DMS114 treated with DMSO at 0.1 percent for 48 hours (cell line): ENCODE results near the gene PSD2.

Experiments
- DNase-seq: peaks from one replicate; lab custom pipeline; 2025; ENCODE audit not compliant: unreplicated experiment; lab: John Stamatoyannopoulos, UW

PSD2 gene

GRCh38 chr5:139795074-139796001 lies at the start of gene PSD2:
PSD2 (plus strand) TSS chr5:139795808; CDS start chr5:139809441, 13,633 bp downstream.
- no peak for DNase-seq

- DNase-seq, result no peak
Measured at GRCh38 chr5:139746691-139747582, 48.7 kb upstream of the PSD2 start.

DNA sequence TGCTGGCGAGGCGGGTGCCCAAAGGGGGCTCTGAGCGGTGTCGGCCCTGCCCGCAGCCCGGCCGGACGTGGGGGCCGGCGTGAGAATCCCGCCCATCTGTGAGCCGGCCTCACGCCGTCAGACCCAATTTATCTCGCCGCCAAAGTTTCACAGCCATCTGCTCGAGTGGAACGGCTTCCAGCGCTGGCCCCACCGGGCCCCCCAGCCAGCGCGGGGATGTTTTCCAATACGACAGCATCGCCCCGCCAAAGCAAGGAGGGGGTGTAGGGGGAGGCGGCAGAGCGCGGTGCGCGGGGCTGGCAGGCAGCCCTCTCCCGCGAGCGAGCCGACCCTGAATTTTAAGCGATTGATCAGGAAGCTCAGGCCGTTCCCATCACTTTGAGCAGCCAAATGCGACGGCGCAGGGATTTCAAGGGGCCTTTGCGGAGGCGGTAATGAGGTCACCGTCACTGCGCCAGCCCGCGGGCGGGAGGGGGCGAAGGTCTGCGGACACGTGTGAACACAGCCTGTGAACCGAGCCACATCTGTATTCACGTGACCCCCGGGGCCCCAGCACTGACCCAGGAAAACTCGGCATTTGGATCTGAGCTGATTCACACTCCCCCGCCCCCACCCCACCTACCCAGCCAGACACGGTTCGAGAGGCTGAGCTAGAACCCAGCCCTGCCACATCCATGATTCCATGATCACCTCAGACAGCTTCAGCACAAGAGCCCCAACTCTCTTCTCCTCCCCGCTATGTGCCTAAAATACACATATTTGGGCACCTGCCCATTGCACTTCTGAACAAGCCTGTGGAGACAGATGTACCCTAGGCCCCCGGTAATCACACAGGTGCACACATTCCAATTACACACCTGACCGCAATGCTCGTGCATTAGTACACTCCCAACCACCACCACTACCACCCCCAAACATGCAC lies 47.8 kb upstream of the PSD2 start:
- no peak for DNase-seq

- no peak for DNase-seq
Measured at GRCh38 chr5:139748505-139748826, 47.1 kb upstream of the PSD2 start.

- DNase-seq, result no peak
Measured at GRCh38 chr5:139749242-139749641, 46.4 kb upstream of the PSD2 start.

- no peak for DNase-seq
Measured at GRCh38 chr5:139751236-139751635, 44.4 kb upstream of the PSD2 start.

DNA sequence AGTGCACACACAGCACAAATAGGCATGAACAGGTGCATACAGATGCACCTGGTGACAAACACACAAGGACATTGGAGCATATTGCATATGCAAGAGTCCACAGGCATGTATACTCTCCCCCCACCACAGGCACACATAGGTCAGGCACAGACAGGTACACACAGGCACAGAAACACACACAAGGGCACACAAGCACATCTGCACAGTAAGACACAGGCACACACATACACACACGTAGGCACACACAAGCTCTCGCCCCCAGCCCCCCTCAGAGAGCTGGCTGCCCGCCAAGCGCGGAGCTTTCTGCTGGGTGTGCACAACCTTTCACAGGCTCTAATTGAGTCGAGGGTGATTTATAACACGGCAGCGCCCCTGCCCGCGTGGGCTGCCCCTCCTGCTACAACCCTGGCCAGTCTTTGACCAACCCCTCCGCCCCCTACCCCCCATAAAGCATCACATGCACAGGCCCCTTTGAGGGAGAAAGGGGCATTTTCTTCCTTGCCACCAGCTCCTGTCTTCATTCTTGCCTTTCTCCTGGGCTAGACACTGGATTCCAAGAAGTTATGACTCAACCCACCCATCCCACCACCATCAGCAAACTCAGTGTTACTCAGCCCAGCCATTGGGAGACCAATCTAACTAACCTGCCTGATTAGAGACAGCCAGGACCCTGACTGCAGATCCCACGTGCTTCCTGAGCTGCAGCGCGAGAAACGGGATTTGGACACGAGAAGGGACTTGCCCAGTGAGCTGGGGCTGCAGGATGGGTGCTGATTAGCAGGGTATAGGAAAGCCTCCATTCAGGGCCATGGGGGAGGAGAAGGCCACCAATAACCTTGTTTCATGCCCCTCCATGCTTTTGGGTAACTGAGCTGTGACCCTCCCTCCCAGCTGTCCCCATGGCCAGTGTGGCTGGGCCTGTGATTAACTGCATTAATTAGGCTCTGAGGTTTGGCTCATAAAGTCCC lies 42.8 kb upstream of the PSD2 start:
- DNase-seq, result no peak

GRCh38 chr5:139755892-139756671 lies 39.5 kb upstream of the PSD2 start:
- DNase-seq, result no peak

DNA sequence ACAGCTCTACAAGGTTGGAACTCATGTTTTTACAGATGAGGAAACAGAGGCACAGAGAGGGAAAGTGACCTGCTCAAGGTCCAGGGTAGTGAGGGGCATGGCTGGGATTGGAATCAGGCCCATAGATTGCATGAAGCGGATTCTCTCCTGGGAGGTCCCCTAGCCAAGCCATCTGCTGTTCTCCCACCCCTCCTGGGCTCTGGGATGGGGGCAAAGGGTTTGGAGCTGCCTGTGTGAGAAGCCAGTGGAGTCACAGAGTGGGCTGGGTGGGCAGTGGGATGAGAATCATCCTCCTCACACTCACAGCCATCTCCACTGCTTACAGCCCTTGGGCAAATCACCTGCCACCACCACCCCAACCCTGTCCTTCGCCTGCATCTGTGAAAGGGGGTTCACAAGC lies 38.6 kb upstream of the PSD2 start:
- no peak for DNase-seq

GRCh38 chr5:139757727-139758509 lies 37.7 kb upstream of the PSD2 start:
- no peak for DNase-seq

DNA sequence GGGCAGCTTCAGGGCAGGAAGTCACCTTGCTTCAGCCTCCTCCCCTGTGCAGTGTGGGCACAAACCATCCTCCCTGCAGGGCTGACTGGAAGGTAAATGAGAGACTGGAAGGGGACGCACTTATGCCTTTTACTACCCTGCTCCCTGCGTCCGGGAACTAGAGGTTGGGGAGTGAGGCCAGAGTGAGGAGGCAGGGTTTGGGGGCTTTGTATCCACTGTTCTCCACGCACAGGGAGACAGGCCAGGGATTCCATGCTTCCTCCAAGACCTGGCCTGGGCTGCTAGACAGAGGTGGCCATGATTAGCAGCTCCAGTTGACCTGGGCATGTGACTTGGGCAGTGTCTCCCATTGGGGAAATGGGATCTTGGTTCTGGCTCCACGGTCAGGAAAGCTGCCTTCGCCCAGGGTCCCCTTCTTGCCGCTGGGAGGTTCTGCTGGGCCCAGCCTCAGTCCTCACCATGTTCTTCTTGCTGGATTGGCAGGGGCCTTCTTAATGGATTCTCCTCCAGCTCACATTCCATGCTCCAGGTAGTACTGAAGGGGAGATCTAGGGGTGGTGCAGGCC lies 37.0 kb upstream of the PSD2 start:
- DNase-seq, result no peak

DNA sequence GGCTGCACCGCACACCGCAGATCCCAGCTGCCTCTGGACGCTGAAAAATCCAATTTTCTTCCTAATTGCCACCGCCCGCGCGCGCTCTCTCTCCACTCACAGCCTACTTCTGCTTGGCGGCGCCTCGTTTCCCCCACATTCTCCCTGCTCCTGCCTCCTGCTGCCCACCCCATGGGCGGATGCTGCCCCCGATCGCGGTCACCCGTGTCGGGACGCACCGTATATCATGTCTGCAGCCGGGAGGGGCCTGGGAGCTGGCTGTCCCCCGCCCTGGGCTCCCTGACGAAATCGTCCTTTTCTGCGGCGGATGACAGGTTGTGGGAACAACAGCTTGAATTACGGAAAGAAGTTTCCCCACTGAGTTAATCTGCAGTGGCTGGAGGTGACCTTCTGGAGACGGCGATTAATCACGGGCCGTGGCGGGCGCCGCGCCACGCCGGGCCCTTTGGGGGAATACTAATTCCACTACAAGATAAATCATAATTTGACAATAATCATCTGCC lies 36.3 kb upstream of the PSD2 start:
- no peak for DNase-seq

DNA sequence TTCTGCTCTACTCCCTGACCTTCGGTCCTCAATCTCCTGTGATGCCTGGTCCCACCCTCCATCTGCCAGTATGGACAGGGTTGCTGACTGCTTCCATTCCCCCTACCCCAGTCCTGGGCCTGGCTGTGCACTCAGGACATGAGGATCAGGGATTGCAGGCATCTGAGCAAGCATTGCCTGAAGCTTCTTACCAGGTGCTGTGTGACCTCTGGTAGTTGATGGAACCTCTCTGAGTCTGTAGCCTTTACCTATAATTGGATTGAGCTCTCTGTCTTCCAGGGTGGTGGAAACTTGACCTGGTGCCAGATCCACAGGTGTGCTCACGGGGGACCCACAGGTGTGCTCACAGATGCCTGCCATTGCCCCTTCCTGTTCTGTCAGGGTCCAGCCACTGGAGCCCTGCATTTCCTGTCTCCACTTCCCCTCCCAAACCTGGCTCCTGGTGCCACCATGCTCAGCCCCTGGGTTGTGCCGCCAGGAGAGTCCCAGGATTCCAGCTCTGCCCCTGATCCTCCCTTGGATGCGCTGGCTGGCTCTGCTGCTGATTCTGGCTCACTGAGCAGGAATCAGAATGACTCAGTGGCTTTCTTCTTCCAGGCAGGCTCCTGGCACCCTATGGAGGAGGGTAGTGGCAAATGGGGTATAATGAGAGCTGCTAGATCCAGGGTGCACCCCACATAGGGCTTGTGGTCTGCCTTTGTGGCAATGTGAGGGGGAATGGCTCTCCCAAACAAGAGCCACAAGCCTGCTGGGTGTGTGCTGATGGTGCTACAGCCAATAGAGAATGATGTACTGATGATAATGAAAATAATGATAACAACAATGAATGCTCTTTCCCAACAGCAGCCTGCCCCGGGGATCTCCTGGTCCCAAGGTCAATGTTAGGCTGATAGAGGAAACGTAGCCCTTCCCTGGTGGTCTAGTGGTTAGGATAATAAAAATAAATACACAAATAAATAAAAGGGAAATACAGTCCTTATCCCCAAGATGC lies 35.2 kb upstream of the PSD2 start:
- no peak for DNase-seq

GRCh38 chr5:139761057-139761450 lies 34.6 kb upstream of the PSD2 start:
- no peak for DNase-seq

- DNase-seq, result no peak
Measured at GRCh38 chr5:139761501-139761900, 34.1 kb upstream of the PSD2 start.

GRCh38 chr5:139762615-139763170 lies 32.9 kb upstream of the PSD2 start:
- no peak for DNase-seq
